Heart left ventricle (tissue), 13 donors: ENCODE data around the gene UVRAG.

ENCODE experiments used
- POLR2A ChIP-seq, 2 donors: fragments of 450-650 bp; IDR thresholded peaks; one replicate each; pipeline ENCODE4 v1.6.1; 2017; ENCODE audit warnings: antibody characterized with exemption in 2 of 2, mild to moderate bottlenecking in 2 of 2, moderate library complexity in 2 of 2
- TF ChIP-seq, protein P1 (sequence below), 12 donors: fragments of 200-600 bp; sonication (generic) in 4 of 12; IDR thresholded peaks; one replicate each; pipeline versions ENCODE4 v1.5.0 to v1.8.0; 2018 to 2022; ENCODE audit warnings: antibody characterized with exemption in 12 of 12, mild to moderate bottlenecking in 5 of 12
- donor health status: ischemic (EF 13 %, LVEDD 7.1; RV severe dilation, severe dysfunction).
- donor health status: DM: no; HTN: yes; CAD: no.
- donor health status: DM: no; HTN: no; CAD: no.
- donor health status: ischemic (EF 25% LVEDD 6.9; RV normal size, moderate dysfunction).
- donor health status: ischemic (EF 25% LVEDD 5.7; RV mildly dilated, moderate dysfunction).
- donor health status: ischemic (EF 35%, LVEDD 5.7; RV mildly dilated, moderate dysfunction).
- donor health status: nonischemic (EF 11% LVEDD 7.7; RV severe dilation, severe dysfunction).
- donor health status: DM: yes; HTN: yes; CAD: no.
- donor health status: PGD.
- donor health status: ischemic (EF 29% LVEDD 5.4; RV normal size, mild dysfunction).
- donor health status: nonischemic (EF 23%, LVEDD 6.1; RV moderate dilation, normal function).

GRCh38 chr11:75853971-75854370 lies 39.0 kb downstream of the UVRAG start:
- TF ChIP-seq, protein P1, sequence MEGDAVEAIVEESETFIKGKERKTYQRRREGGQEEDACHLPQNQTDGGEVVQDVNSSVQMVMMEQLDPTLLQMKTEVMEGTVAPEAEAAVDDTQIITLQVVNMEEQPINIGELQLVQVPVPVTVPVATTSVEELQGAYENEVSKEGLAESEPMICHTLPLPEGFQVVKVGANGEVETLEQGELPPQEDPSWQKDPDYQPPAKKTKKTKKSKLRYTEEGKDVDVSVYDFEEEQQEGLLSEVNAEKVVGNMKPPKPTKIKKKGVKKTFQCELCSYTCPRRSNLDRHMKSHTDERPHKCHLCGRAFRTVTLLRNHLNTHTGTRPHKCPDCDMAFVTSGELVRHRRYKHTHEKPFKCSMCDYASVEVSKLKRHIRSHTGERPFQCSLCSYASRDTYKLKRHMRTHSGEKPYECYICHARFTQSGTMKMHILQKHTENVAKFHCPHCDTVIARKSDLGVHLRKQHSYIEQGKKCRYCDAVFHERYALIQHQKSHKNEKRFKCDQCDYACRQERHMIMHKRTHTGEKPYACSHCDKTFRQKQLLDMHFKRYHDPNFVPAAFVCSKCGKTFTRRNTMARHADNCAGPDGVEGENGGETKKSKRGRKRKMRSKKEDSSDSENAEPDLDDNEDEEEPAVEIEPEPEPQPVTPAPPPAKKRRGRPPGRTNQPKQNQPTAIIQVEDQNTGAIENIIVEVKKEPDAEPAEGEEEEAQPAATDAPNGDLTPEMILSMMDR (IDR thresholded peaks at IDR 0.05), result no peak
- TF ChIP-seq POLR2A (IDR thresholded peaks at IDR 0.05), result no peak
